Measurements from ENCODE around the gene BCAS1.

- TF ChIP-seq POLR2A (IDR thresholded peaks at IDR 0.05; ENCODE audit: low read length) (no peak), GATA1 (IDR thresholded peaks at IDR 0.05; ENCODE audit: low read depth, low read length) (no peak)
Observed at GRCh38 chr20:54114109-54114508, 43.7 kb upstream of the BCAS1 start.

Measured in erythroblast (primary cell).